NCI-H1417 treated with DMSO at 0.1 percent for 48 hours (cell line): ENCODE data around the gene FILIP1L.

Source experiments
- DNase-seq: peaks from one replicate; lab custom pipeline; 2025; lab: John Stamatoyannopoulos, UW

Gene FILIP1L

DNA sequence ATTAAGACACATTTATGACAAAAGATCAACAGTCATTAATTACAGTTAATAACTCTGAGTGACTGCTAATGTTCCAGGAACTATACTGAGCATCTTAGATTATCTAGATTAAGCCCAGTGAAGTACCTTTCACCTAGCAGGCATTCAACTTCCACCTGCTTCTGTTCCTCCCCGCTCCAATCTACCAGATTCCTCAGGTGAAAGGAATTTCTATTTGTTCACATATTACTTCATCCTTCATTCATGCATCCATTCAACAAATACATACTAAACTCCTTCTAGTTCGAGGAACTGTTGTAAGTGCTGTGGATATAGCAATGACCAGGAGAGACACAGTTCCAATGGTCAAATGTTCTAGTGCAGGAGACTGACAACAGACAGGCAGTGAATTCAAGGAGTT lies 139.3 kb downstream of the FILIP1L start:
- DNase-seq, result no peak

DNA sequence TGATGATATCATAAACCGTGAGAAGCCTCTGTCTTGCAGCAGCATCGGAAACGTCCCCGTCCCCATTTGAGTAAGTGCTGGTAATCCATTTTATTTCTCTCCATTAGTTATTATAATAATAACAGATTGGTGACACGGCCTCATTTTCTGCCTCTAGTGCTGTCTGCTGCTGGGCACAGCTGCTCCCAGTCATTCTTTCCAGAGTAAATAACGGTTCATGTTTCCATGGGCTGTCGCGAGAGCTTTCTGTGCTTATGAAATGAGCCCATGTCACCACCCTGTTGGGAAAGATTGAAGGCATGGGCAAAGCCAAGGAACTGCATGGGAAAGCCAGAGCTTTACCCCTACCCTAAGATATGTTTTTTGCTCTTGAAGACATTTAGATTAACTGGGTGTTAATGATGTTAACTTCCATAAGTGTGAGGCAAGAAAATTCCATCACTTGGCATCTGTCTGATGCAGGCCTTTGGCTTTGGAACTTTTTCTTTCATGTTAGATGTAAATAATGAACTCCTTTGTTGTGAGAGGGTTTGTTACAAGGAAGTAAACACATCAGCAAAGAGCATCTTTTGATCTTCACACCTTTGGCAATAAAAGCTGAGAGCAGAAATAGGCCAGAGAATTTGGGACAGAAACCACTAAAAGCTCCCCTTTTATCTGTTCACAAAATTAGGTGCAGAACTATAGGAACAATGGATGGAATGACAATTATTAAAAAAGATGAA lies 141.8 kb downstream of the FILIP1L start:
- DNase-seq, result no peak

DNA sequence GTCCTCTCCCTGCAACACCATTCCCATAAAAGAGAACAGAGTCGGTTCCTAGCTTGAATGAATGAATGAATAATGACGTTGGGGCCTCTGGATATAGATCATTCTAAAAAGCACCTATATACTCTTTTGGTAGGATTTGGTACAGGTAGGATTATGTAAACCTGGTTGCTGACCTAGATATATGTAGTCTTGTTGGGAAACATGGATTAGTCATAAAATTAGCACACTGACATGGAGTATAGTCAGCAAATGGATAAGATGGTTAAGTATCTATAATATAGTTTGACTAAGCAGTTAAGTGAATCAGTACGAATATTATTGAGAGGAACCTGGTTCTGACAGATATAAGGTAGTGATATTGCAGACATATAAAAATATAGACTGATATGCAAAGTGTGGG lies 142.5 kb downstream of the FILIP1L start:
- DNase-seq, result no peak

DNA sequence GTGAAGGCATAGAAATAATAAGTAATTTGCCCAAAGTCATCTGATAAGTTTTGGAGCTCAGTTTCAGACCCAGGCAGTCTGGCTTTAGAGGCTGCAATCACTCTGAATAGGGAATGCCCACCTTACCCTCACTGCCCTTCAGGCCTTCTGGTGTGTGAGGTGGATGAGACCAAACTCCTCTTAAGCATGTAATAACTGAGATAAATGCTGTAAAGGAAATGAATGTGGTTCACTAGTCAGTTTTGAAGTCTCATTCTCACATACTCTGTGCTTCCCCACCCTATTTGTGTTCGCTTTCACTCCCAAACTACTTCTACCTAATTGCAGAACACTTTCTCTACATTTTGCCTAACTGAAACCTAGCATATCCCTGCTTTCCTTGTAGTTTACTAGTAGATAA lies 144.1 kb downstream of the FILIP1L start:
- no peak for DNase-seq

DNA sequence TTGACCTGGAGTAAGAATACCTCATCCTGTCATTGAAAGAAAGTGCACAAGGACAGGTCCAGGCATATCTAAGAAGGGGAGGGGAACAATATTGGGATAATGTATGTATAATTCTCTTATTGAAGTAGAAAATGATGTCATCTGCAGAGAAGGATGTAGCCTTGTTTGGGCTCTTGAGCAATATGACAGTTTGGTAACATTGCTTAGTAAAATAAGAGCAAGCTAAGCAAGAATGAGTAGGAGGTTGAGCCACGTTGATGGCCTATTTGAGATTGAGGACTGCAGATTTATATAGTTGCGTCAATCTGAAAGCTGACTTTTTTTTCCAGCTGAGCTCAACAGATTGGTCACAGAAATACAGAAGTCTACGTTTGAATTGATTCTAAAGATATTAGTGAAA lies 145.2 kb downstream of the FILIP1L start:
- DNase-seq, result no peak

DNA sequence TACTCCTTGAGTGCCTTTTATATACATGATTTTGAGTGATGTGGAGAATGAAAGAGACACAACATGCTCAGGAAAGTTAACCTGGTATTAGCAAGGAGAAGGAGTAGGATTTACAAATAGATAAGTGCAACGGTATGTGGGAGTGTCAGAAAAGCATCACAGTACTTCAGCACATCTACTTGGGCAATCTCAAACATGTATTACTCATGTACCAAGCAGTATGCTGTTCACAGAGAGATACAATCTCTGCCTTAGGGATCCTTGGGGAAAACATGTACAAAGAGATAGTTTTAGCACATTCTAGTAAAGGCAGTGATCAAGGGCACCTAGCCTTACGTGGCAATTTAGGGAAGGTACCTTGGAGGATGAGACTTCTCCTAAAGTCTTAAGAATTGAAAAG lies 146.5 kb downstream of the FILIP1L start:
- no peak for DNase-seq

DNA sequence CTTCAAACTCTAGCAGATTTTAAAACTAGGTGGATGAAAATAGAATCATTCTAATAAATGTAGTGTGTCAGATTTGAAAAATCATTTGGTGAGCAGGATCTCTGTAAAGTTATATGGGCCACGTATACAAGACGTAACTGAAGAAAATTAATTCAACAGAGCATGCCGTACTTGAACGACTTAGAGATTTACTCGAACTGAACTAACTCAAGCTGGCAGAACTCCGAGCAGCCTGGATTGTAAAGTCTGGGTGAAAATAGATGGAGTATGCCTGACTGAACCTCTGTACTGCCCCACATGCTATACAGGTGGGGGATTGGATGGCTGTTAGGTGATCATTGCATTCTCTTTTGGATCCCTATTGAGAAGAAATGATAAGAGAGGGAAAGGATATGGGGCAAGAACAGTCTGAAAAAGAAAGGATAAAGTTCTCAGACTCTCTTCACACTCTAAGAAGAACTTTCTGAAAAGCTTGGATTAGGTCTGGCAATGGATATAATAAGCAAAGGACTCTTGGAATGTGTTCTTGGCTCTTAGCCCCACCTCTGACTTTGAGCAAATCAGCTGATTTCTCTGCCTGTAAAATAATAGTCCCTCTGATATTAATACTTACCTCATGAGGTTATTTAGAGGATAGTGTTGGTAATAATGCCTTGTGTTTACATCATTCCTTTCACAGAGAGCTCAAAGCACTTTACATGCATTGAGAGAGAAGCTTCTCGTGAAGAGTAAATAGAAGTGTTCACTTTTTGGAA lies 147.5 kb downstream of the FILIP1L start:
- DNase-seq, result no peak

DNA sequence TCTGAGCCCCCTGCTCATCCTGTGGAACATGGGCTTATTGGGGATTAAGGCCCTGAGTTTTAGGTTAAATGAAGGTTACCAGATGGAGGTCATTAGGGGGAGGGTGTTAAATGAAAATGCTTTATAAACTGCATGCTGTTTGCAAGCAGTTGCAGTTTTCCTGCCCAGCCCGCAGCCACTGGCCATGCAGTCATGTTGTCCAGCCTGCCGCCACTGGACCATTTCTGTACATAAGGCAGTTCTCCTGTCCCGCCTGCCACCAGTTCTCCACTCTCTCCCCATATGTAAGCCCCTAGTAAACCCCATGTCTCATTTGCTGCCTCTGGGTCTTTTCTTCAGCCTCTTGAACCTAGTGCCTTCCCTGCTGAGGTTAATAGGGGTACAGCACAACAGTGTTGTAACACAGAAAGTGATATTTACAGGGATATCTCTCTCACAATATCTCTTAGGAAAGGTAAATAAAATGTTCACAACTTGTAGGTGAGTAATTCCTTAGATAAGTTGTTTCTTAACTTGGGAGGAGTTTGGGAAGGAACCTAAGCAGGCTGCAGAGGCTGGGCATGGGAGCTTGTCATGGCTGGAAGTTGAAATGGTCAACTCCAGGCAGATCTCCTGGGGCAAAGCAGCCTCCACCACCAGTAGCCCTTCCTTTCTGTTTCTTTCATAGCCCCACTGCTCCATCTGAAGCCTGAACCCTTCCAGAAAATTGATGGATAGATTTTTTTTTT lies 148.5 kb downstream of the FILIP1L start:
- no peak for DNase-seq

DNA sequence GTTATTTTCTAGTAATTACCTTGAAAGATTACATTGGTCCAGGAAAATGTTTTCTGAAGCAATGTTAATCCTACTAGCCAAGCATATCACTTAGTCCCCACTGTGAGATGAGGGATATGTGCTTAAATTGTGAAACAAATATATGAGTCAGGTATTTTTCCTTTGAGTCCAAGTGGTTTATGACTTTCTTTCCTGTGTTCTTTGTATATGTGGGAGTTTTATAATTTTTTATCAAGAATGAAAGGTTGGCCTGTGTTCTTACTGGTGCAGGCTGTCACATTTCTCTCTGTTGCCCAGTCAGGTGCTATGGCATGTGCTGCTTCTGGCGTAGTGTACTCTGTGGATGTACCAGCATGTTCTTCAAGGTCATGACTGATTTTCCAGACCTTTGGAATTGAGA lies 149.2 kb downstream of the FILIP1L start:
- no peak for DNase-seq

DNA sequence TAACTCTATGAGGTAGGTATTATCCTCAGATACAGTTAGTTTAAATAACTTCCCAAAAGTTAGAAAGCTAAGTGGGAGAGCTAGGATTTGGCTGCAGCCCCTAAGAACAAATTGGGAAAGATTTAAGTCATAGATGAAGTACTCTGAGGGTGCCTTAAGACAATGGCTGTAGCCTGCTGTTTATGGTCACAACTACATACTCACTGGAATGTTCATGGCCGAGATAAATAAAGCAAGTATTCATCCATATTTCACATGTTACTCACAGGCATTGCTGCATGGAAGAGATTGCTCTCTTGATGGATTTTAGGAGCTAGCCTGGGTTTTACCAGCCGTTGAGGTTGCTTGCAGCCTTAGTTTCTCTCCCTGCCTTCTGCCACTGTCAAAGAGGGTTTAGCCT lies 151.6 kb downstream of the FILIP1L start:
- DNase-seq, result no peak

DNA sequence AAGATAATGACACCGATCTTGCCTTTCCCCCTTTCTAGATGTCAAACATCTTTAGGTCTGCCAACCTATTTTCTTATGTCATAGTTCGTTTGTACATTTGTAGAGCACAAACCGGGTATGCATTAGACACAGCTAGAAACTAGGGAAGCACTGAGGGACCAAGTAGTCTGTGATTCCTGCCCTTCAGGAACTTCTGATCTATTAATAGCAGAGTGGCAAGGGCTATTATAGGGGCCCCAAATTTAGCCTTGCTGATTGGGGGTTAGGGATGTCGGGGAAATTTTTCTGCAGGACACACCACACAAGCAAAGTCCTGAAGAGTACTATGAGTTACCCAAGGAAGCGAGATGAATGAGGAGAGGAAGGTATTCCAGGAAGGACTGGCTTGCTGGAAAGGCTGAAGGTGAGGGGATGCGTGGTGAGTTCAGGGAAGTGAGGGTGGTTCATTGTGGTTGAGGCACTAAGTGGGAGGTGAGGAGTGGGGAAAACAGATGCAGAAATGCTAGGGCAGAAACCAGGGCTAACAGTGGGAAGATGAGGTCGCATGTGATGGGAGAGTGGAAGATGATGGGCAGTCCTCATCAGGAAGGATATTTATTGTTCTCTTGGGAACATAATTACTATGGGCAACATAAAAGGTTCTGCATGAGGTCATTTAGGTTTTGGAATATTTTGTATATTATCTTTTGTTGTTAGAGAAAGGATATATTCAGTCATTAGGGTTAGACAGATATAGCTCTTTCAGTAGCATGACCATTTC lies 152.4 kb downstream of the FILIP1L start:
- DNase-seq, result no peak

DNA sequence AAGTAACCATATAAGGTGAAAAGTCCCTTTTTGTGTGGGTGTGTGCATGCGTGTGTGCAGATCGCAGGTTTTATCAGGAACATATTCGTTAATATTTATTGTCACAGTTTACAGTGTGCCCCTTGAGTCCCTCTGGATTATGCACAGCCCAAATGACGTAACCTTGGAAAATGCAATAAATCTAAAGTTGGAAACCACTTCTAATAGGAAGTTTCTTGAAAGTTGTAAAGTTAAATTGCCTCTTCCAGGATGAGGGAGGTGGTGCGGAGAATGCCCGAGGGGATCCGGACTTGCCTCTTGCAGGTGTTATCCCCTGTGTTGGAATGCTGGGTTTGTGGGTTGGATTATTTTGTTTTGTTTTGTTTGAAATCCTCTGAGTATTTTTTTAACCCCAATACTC lies 153.4 kb downstream of the FILIP1L start:
- DNase-seq, result no peak

DNA sequence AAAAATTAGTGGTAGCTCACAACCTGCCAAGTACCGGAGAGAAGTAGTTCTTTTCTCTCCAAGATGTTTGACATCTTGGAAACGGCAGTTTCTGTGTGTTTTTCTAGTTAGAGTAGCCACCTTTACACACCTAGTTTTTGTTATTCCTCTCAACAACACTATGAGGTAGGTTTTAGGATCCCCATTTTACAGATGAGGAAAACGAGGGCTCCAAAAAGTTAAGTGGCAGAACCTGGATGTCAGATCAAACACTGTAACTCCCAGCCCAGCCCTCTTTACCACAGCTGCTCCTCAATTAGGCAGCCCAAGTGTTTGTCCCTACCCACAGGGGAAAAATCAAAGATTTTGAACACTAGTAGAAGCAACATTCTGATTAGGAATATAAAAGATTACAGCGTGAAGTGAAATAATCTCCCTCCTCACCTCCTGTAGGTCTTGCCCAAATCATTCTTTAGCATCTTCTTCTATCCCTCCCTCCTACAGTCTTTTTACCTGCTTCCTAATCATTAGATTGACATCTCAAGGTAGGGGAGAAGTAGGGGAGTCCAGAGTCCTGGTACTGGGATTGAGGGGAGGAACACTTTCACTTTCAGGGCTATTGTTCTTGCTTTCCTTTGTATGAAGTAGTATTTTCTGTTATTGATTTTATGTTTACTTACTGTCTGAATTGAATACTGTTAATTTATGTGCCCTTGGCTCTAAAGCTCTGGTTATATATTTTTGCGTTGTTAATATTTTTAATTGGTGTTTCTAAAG lies 154.0 kb downstream of the FILIP1L start:
- DNase-seq, result no peak

DNA sequence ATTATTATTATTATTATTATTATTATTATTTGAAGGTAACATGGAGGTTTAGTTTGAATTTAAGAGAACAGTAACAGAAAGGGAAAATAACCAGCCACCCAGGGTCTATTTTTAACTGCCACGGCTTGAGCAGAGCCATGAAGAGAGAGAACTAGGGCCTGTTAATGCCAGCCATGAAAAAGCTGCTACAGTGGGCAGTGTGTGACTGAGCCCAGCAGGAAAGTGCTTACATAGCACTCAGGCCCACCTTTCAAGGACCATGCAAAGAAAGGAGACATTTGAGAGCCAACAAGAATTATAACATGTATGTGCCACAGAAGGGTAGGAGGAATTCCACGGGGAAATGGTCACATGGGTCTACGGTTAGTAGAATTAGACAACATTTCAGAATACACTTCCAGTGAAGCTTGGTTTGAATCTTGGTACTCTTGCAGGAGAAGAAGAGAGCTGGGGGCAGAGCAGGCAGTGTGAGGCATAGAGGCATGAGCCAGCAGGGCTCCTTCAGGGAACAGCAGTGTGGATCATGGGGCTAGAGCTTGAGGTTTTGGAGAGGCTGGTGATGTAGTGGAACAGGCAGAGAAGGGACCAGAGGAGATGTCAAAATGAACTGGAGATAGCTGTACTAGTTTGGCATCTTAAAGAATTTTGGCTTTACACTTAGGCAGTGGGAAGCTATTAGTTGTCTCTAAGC lies 155.9 kb downstream of the FILIP1L start:
- no peak for DNase-seq

DNA sequence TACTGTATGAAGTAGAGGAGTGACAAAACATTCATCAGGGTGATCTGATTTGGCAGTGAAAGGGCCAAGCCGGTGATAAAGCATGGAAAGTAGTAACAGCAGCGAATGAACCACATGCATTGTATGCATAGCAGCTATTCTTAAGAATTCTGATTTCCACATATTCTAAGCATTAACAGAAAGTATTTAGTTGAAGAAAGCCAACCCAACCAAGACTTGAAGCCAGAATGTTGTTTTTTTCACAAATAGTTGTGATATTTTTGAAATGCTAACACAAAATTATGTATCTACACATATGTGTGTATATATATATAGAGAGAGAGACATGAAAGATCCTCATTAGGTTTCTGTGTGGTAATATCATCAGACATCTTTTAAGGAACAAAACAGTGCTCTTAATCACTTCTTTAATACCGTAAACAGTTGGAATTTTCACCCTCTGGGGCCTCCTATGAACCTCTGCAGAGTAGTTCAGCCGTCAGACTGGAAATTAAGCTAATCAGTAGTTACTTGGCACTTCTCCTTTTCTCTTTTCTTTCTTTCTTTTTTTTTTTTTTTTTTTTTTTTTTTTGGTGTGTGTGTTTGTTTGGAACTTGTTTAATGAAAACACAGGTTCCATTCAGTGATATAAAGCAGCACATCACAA lies 157.0 kb downstream of the FILIP1L start:
- DNase-seq, result no peak

DNA sequence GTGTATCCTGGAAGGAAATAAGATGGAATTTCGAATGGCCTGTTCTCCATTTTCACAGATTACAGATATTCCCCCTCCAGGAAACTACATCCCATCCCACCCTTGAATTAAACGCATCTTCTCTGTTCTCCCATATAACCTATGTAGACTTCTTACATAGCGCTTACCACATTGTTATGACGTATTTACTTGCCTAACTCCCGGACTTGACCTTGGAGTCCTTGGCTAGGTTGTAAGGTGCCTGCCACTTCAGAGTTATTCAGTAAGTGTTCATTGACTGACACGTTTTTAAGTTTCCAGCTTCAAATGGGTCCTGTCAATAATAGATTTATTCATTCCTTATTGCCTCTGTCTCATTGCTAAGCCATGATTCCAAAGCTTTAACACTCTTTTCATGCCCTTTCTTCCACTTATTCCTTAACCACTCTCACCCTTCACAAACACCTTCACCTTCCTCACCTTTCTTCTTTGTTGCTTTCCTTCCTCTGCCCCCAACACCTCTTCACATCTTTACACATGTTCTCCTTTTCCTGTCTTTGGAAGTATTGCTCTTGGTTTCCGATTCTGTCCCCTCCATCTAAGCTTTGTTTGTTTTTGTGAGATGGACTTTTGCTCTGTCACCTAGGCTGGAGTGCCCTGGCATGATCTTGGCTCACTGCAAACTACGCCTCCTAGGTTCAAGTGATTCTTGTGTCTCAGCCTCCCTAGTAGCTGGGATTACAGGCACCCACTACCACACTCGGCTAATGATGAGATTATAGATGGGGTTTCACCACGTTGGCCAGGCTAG lies 158.3 kb downstream of the FILIP1L start:
- no peak for DNase-seq

DNA sequence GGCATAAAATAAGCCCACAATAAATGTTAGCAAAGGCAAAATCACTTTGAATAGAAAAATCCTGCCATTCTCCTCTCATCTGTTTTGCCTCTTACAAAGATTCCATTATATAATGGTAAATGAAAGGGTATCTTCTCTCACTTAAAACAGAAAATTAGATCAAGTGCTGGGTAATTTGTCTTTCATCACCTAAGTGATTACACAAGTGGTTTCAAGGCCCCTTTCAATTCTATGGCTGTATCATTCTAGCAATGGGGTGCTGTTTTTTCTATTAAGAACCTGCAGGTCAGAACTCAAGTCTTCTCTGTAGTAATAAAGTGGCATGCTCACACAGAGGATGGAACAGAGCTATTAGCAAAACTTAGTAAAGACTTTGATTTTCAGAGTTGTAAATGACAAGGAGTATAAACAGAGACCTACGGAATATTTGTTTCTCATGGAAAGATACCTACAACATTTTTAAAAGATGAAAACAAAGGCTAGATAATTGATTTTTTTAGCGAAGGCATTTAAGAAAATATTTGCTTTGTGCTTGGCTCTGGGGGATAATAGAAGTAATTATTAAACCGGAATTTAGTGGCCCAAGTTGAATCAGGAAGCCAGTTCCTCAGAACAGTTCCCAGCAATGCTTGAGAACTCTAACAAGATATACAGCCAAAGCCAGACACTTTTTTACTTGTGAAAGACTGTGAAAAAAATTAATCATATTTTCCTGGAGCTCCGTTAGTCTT lies 159.2 kb downstream of the FILIP1L start:
- peak; percentile 27 for DNase-seq

DNA sequence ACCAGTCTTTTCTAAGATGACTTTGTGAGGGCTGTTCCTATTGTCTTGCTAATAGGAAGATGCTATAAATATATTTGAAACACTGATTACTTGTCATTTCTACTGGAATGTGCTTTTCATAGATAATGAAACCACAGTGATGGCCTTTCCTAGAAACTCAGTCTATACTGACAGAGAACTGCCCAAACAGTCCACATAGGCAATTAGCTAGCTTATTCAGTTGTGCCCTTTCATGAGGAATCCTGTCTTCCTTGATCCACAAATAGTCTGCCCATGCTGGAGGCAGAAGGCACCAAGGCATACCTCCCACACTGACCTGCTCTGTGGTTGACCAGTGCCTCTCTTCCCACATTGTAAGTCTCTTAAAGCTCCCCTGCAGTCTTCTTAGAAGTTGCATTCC lies 160.7 kb downstream of the FILIP1L start:
- DNase-seq, result no peak

DNA sequence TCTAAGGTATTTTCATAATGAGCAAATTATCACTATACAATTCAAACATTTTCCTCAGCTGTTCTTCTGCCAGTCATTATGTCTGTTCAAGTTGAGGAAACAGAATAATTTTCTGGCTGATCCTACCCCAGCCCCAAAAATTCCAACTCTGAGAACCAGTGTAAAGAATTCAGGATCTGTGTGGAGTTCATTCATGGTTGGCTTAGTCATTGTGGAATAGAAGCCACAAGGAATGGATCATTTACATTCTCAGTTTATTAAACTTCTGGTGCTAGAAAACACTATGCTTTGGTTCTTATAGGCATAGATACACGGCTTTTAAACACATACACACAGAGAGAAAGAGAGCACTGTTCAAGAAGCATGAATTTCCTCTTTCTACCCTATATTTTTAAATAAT lies 162.0 kb downstream of the FILIP1L start:
- DNase-seq, result no peak
